Measurements from ENCODE around the gene TUBG2. TPM values are rescaled to one million over a fixed set of nuclear protein-coding genes. Genes with fewer than 3 reads are reported as not detected.

Gene TUBG2
- total and polyA plus RNA-seq, 2 donors (not counting 1 experiment from before 2014, with no cell fraction given) = 16.7 to 19.0 TPM

GRCh38 chr17:42667088-42667951 lies 8.2 kb downstream of the TUBG2 start:
- Histone ChIP-seq H3K4me2 (replicated peaks; ENCODE audit: low read depth, low read length, poor library complexity, severe bottlenecking) (no peak overlapping the region), H2AFZ (ENCODE audit: insufficient read depth, low read depth, low read length, poor library complexity, severe bottlenecking) (no peak overlapping the region), H3K9ac (ENCODE audit: low read length) (no peak overlapping the region), H4K20me1 (ENCODE audit: control insufficient read depth, insufficient read depth, low read length, poor library complexity, severe bottlenecking) (no peaks in the 10 kb centered on the region), H3K27me3 (replicated peaks in 1 of 4; ENCODE audit: control extremely low read depth in 1 of 4, control insufficient read depth in 3 of 4, insufficient read depth in 4 of 4, low read length in 3 of 4) (peaks cover 0 to 26% (median 6%) of the 10 kb centered on the region in 4 experiments), H3K79me2 (ENCODE audit: control insufficient read depth, insufficient read depth, low read length) (no peaks in the 10 kb centered on the region), H3K4me3 (ENCODE audit: control extremely low read depth in 1 of 5, extremely low read depth in 1 of 5, insufficient read depth in 1 of 5, low read depth in 2 of 5, low read length in 4 of 5) (no peak overlapping the region), H3K9me3 (ENCODE audit: control extremely low read depth in 1 of 3, control insufficient read depth in 2 of 3, insufficient read depth in 1 of 3, low read length in 2 of 3) (peaks cover 0 to 5% (median 0%) of the 10 kb centered on the region in 3 donors), H3K27ac (ENCODE audit: low read length in 2 of 2) (no peak overlapping the region), H3K36me3 (replicated peaks in 1 of 2; ENCODE audit: control extremely low read depth in 1 of 2, control insufficient read depth in 1 of 2, extremely low read depth in 1 of 2, insufficient read depth in 2 of 2, low read length in 1 of 2) (peaks cover 0 to 4% of the 10 kb centered on the region in 2 experiments), H3K4me1 (ENCODE audit: control insufficient read depth in 2 of 2, insufficient read depth in 2 of 2, low read length in 2 of 2) (peaks cover 13 to 20% of the 10 kb centered on the region in 2 donors)
- DNase-seq (no peak), ATAC-seq (ENCODE audit: low read depth) (no peak)
- peaks cover 4% of the 10 kb centered on the region for H3K27me3 Mint-ChIP-seq
- H3K9me3 Mint-ChIP-seq (ENCODE audit: insufficient read depth) = no peaks in the 10 kb centered on the region
- H3K4me3 Mint-ChIP-seq = no peak overlapping the region
- H3K4me1 Mint-ChIP-seq = peaks cover 20% of the 10 kb centered on the region
- intact Hi-C loops (cut with micrococcal nuclease) = no loop called here
- peak overlapping the region; percentile 32 for H3K27ac Mint-ChIP-seq
- WGBS (ENCODE audit: insufficient coverage) = 50% methylated on average over 1 of the region's 7 CpGs
- ChIA-PET POLR2A (interaction anchor here (0.9 kb wide), 1 partner anchor 16 kb away, joined by 6 read pairs; no protein-coding TSS in a partner anchor), CTCF (interaction anchor here (1.7 kb wide), 1 partner anchor 59 kb away, joined by 4 read pairs; no protein-coding TSS in a partner anchor)
- TF ChIP-seq CTCF (IDR thresholded peaks at IDR 0.05) (no peak), EZH2 (IDR thresholded peaks at IDR 0.05; ENCODE audit: borderline replicate concordance, insufficient read depth, low read depth, low read length, poor library complexity, severe bottlenecking) (no peak)

- Histone ChIP-seq H3K27ac (ENCODE audit: low read length in 2 of 2) (no peak overlapping the region), H3K9me3 (ENCODE audit: control extremely low read depth in 1 of 3, control insufficient read depth in 2 of 3, insufficient read depth in 1 of 3, low read length in 2 of 3) (peaks cover 0 to 21% (median 0%) of the 10 kb centered on the region in 3 donors), H3K4me3 (ENCODE audit: control extremely low read depth in 1 of 5, extremely low read depth in 1 of 5, insufficient read depth in 1 of 5, low read depth in 2 of 5, low read length in 4 of 5) (peak overlapping the region in 1 of 5 experiments; percentile 41), H3K4me2 (replicated peaks; ENCODE audit: low read depth, low read length, poor library complexity, severe bottlenecking) (peak overlapping the region; percentile 74), H3K27me3 (replicated peaks in 1 of 4; ENCODE audit: control extremely low read depth in 1 of 4, control insufficient read depth in 3 of 4, insufficient read depth in 4 of 4, low read length in 3 of 4) (peaks cover 0 to 49% (median 18%) of the 10 kb centered on the region in 4 experiments), H3K79me2 (ENCODE audit: control insufficient read depth, insufficient read depth, low read length) (no peaks in the 10 kb centered on the region), H2AFZ (ENCODE audit: insufficient read depth, low read depth, low read length, poor library complexity, severe bottlenecking) (peak overlapping the region; percentile 51), H3K9ac (ENCODE audit: low read length) (peak overlapping the region; percentile 26), H4K20me1 (ENCODE audit: control insufficient read depth, insufficient read depth, low read length, poor library complexity, severe bottlenecking) (peaks cover 5% of the 10 kb centered on the region), H3K36me3 (replicated peaks in 1 of 2; ENCODE audit: control extremely low read depth in 1 of 2, control insufficient read depth in 1 of 2, extremely low read depth in 1 of 2, insufficient read depth in 2 of 2, low read length in 1 of 2) (peaks cover 0 to 4% of the 10 kb centered on the region in 2 experiments), H3K4me1 (ENCODE audit: control insufficient read depth in 2 of 2, insufficient read depth in 2 of 2, low read length in 2 of 2) (peaks cover 27 to 34% of the 10 kb centered on the region in 2 donors)
- no peak overlapping the region for H3K27ac Mint-ChIP-seq
- peaks cover 28% of the 10 kb centered on the region for H3K4me1 Mint-ChIP-seq
- ChIA-PET CTCF (interaction anchor here (1.1 to 2.5 kb wide), 4 partner anchors 10 to 94 kb away, joined by 4 to 12 read pairs (median 5); partner anchors contain the start of gene PSMC3IP), POLR2A (interaction anchor here (1.2 to 1.3 kb wide), 2 partner anchors 10 to 11 kb away, joined by 3 to 16 read pairs; partner anchors contain the start of gene TUBG2)
- ATAC-seq (ENCODE audit: low read depth) (no peak), DNase-seq (no peak)
- peak overlapping the region; percentile 66 for H3K4me3 Mint-ChIP-seq
- TF ChIP-seq CTCF (IDR thresholded peaks at IDR 0.05) (no peak), EZH2 (IDR thresholded peaks at IDR 0.05; ENCODE audit: borderline replicate concordance, insufficient read depth, low read depth, low read length, poor library complexity, severe bottlenecking) (no peak)
- WGBS (ENCODE audit: insufficient coverage) = 44% methylated on average over 10 of the region's 12 CpGs
- H3K27me3 Mint-ChIP-seq = peaks cover 11% of the 10 kb centered on the region
- intact Hi-C loops (cut with micrococcal nuclease) = no loop called here
- H3K9me3 Mint-ChIP-seq (ENCODE audit: insufficient read depth) = no peaks in the 10 kb centered on the region
Observed at GRCh38 chr17:42669705-42669976, 10.6 kb downstream of the TUBG2 start.
